ENCODE results near the gene TRAM2.

DNA sequence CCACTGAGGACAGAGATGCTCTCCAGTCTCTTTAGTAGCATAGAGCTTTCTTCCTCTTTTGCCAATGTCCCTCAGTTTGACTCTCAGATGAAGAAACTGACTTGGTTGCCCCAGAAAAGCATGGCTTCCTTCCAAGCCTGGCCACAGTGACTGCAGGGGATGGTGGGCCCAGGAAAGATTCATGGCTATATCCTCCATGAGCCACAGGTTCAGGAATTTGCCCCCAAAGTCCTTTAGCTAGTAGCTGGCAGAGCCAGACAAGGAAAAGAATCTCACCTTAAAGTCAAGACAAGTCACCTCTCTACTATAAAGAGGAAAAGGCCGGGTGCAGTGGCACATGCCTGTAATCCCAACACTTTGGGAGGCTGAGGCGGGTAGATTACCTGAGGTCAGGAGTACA is 43.4 kb downstream of the TRAM2 start:
- TF ChIP-seq, protein P1, sequence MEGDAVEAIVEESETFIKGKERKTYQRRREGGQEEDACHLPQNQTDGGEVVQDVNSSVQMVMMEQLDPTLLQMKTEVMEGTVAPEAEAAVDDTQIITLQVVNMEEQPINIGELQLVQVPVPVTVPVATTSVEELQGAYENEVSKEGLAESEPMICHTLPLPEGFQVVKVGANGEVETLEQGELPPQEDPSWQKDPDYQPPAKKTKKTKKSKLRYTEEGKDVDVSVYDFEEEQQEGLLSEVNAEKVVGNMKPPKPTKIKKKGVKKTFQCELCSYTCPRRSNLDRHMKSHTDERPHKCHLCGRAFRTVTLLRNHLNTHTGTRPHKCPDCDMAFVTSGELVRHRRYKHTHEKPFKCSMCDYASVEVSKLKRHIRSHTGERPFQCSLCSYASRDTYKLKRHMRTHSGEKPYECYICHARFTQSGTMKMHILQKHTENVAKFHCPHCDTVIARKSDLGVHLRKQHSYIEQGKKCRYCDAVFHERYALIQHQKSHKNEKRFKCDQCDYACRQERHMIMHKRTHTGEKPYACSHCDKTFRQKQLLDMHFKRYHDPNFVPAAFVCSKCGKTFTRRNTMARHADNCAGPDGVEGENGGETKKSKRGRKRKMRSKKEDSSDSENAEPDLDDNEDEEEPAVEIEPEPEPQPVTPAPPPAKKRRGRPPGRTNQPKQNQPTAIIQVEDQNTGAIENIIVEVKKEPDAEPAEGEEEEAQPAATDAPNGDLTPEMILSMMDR (IDR thresholded peaks at IDR 0.05): no peak
- TF ChIP-seq POLR2A (IDR thresholded peaks at IDR 0.05): no peak
